Activated CD8-positive, alpha-beta T cell treated with anti-CD3 and anti-CD28 coated beads for 36 hours (primary cell): Measurements from ENCODE around the gene GLIS2. TPM values are rescaled to one million over a fixed set of nuclear protein-coding genes. Genes with fewer than 3 reads are reported as not detected.
A peak's percentile ranks its signal among the peaks of the same experiment; 100 is the strongest.

Experiments used
- ATAC-seq: fragments of 200-7000 bp; cut with Tn5 transposase; one replicate; pipeline ENCODE4 v1.10.0; 2021; ENCODE audit warnings: mild to moderate bottlenecking, moderate library complexity
- CTCF ChIA-PET: fragments of 350-600 bp; sonication (Branson Sonifier 250); formaldehyde crosslinking; loops from one replicate; lab custom pipeline; 2021; ENCODE audit warnings: antibody characterized with exemption; lab: Charles Lee
- POLR2A ChIA-PET: fragments of 350-600 bp; sonication (Branson Sonifier 250); formaldehyde crosslinking; loops from one replicate; lab custom pipeline; 2021; ENCODE audit warnings: antibody characterized with exemption; lab: Charles Lee
- DNase-seq: peaks from one replicate; pipeline ENCODE4 v3.0.0-alpha.2; 2020
- H3K27ac Mint-ChIP-seq: one replicate; pipeline ENCODE4 v1.8.0; 2021; ENCODE audit warnings: mild to moderate bottlenecking, mixed read lengths
- H3K27me3 Mint-ChIP-seq: one replicate; pipeline ENCODE4 v1.8.0; 2021; ENCODE audit warnings: mixed read lengths
- H3K36me3 Mint-ChIP-seq: one replicate; pipeline ENCODE4 v1.8.0; 2021; ENCODE audit warnings: low read depth, mixed read lengths
- H3K4me1 Mint-ChIP-seq: one replicate; pipeline ENCODE4 v1.8.0; 2021; ENCODE audit warnings: low read depth, mixed read lengths
- H3K4me3 Mint-ChIP-seq: one replicate; pipeline ENCODE4 v1.8.0; 2021; ENCODE audit warnings: mild to moderate bottlenecking, moderate library complexity, mixed read lengths
- H3K9me3 Mint-ChIP-seq: one replicate; pipeline ENCODE4 v1.8.0; 2021; ENCODE audit warnings: mixed read lengths
- CTCF ChIP-seq: fragments of 200-600 bp; IDR thresholded peaks from one replicate; pipeline ENCODE4 v1.8.0; 2022; ENCODE audit warnings: antibody characterized with exemption, mild to moderate bottlenecking
- intact Hi-C: fragments of 100-400 bp; cut with micrococcal nuclease; formaldehyde crosslinking; loops from one replicate; pipeline ENCODE4 v1.10.0; 2022
- total RNA-seq, 2 experiments: library from RNA; stranded (reverse); gene quantifications; one replicate each; pipeline ENCODE4 v1.2.3, GENCODE V29; 2021

Gene GLIS2
- total RNA-seq, 2 experiments from 2014 or later: 0.49 to 0.77 TPM

GRCh38 chr16:4307215-4308037 is 8.4 kb upstream of the GLIS2 start:
- DNase-seq (peak; percentile 97), ATAC-seq (peak; percentile 94)
- Mint-ChIP-seq H3K27me3 (no peaks in the 10 kb centered on the region), H3K4me3 (peak overlapping the region; percentile 84), H3K4me1 (peaks cover 29% of the 10 kb centered on the region), H3K9me3 (peaks cover 4% of the 10 kb centered on the region), H3K36me3 (peaks cover 24% of the 10 kb centered on the region), H3K27ac (peak overlapping the region; percentile 96)
- no peak for TF ChIP-seq CTCF
- POLR2A ChIA-PET: interaction anchor here (1.0 to 1.9 kb wide), 7 partner anchors 10 to 304 kb away, joined by 3 to 12 read pairs (median 4); partner anchors contain the start of genes CORO7 and TFAP4
- CTCF ChIA-PET: interaction anchor here (0.8 to 5.2 kb wide), 9 partner anchors 8 to 96 kb away, joined by 3 to 23 read pairs (median 8); partner anchors contain the start of gene GLIS2
- intact Hi-C loops: no loop called here

DNA sequence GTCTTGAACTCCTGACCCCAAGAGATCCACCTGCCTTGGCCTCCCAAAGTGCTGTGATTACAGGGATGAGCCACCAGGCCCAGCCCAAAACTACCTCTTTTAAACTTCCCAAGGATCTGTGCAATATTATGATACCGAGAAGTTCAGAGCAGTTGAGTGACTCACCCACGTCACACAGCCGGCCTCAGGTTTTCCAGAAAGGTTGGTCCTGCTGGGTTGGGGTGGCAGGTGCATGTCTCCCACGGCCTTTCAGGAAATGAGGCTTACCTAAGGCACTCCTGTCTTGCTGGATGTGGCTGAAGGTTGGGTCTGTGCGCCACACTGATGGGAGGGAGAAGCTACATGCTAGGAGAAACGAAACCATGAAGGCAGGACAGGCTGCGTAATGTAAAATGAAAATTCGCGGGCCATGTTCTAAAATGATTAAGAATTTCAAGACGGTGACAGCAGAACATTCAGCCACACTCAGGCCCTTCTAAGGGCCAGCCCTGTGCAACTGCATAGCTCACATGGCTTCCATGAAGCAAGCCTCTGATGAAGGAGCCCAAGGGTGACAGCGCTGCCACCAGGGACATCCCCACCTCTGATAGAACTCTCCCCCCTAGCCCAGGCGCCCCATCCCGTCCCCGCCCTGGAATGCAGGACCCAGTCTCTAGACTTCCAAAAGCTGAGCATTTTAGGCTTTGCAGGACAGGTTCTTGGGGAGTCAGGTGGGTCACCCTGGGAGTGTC is 6.6 kb upstream of the GLIS2 start:
- DNase-seq: no peak
- Mint-ChIP-seq H3K9me3 (peaks cover 4% of the 10 kb centered on the region), H3K4me1 (peaks cover 32% of the 10 kb centered on the region), H3K27ac (peak overlapping the region; percentile 42), H3K27me3 (peaks cover 6% of the 10 kb centered on the region), H3K36me3 (peaks cover 21% of the 10 kb centered on the region), H3K4me3 (no peak overlapping the region)
- TF ChIP-seq CTCF: no peak
- ChIA-PET CTCF (interaction anchor here (0.8 to 5.2 kb wide), 14 partner anchors 9 to 94 kb away, joined by 4 to 23 read pairs (median 6); no protein-coding TSS in a partner anchor), POLR2A (interaction anchor here (1.9 to 2.0 kb wide), 2 partner anchors 23 to 38 kb away, joined by 5 to 7 read pairs; no protein-coding TSS in a partner anchor)
- intact Hi-C loops: no loop called here
- ATAC-seq: no peak

DNA sequence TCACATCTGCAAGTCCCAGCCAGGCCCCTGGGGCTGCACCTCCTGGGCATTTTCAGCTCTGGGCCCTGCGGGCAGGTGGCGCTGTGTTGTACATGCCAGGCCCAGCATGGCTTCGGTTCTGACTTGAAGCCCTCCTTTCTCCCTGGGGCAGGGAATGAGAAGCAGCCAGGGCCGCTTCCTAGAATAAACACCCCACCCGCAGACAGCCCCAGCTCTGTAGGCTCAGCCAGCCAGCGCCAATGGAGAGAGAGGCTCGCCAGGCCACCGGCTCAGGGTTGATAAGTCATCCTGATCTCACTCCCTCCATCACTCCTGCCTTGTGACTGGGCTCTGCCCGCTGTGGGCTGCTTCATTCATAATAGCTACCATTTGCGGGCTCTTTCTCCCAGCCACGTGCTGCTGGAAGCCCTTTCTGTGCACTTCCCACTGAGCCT is 6.0 kb upstream of the GLIS2 start:
- Mint-ChIP-seq H3K27ac (no peak overlapping the region), H3K36me3 (peaks cover 21% of the 10 kb centered on the region), H3K27me3 (peaks cover 11% of the 10 kb centered on the region), H3K4me1 (peaks cover 36% of the 10 kb centered on the region), H3K4me3 (no peak overlapping the region), H3K9me3 (peaks cover 4% of the 10 kb centered on the region)
- CTCF ChIA-PET: interaction anchor here (1.2 to 5.2 kb wide), 11 partner anchors 9 to 94 kb away, joined by 4 to 23 read pairs (median 7); no protein-coding TSS in a partner anchor
- DNase-seq (peak; percentile 78), ATAC-seq (no peak)
- POLR2A ChIA-PET: interaction anchor here (1.9 to 2.0 kb wide), 2 partner anchors 23 to 39 kb away, joined by 5 to 7 read pairs; no protein-coding TSS in a partner anchor
- intact Hi-C loops: no loop called here
- TF ChIP-seq CTCF: peak; percentile 57

DNA sequence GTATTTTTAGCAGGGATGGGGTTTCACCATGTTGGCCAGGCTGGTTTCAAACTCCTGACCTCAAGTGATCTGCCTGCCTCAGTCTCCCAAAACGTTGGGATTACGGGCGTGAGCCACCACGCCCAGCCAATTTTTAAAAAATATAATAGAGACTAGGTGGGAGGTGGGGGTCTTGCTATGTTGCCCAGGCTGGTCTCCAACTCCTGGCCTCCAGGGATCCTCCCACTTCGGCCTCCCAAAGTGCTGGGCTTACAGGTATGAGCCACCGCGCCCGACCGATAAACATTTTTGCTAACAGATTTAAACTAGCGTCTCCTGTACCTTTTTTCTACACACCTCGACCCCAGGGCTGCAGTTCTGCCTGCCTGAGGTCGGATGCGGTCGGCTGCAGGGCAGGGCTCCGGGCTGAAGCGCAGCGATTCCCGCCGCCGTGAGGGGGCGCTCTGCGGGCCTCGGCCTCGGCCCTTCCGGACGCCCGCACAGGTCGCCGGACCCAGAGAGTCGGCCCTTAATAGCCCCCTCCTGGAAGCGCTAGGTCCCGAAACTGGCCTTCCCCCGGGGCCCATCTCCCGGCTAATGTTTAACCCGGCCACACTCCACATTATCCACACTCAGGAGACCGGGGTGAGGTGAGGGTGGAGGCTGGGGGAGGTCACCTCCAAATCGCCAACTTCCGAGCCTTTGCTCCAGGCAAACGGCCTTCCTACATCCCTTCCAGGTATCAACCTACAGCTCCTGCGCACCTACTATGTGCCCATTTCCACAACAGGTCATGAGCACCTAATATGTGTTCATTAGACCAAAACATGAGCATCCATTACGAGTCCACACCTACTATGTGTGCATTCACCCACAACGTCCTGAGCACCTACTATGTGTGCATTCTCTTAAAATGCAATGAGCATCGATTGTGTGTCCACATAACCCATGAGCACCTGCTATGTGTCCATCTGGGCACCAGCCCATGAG is 2.0 kb upstream of the GLIS2 start:
- DNase-seq (peak; percentile 35), ATAC-seq (no peak)
- TF ChIP-seq CTCF: peak; percentile 38
- H3K27ac Mint-ChIP-seq: no peak overlapping the region
- POLR2A ChIA-PET: no interaction called here
- peaks cover 16% of the 10 kb centered on the region for H3K27me3 Mint-ChIP-seq
- H3K4me1 Mint-ChIP-seq: peaks cover 16% of the 10 kb centered on the region
- intact Hi-C loops: no loop called here
- CTCF ChIA-PET: no interaction called here
- peak overlapping the region; percentile 79 for H3K4me3 Mint-ChIP-seq
- no peaks in the 10 kb centered on the region for H3K9me3 Mint-ChIP-seq
- H3K36me3 Mint-ChIP-seq: no peaks in the 10 kb centered on the region
